GM18909 (cell line): ENCODE results near the gene KIDINS220.

Experiments
- ATAC-seq: cut with Tn5 transposase; IDR thresholded peaks from one replicate; pipeline ENCODE4 v1.9.1; 2021; ENCODE audit warnings: mild to moderate bottlenecking; ENCODE audit not compliant: unreplicated experiment, poor library complexity

The KIDINS220 gene

GRCh38 chr2:8836971-8837794 is at the start of gene KIDINS220:
KIDINS220 (minus strand) TSS chr2:8837613; CDS start chr2:8827093, 10,520 bp downstream.
- peak; percentile 92 for ATAC-seq

GRCh38 chr2:8886876-8887275 is 49.5 kb upstream of the KIDINS220 start:
- no peak for ATAC-seq

- ATAC-seq, result no peak
Measured at GRCh38 chr2:8886202-8886518, 48.7 kb upstream of the KIDINS220 start.

- ATAC-seq, result no peak
Measured at GRCh38 chr2:8885449-8886201, 48.2 kb upstream of the KIDINS220 start.

- ATAC-seq, result no peak
Measured at GRCh38 chr2:8884812-8885211, 47.4 kb upstream of the KIDINS220 start.

GRCh38 chr2:8882094-8882493 is 44.7 kb upstream of the KIDINS220 start:
- no peak for ATAC-seq

- no peak for ATAC-seq
Measured at GRCh38 chr2:8877894-8878293, 40.5 kb upstream of the KIDINS220 start.

- ATAC-seq, result no peak
Measured at GRCh38 chr2:8877332-8877731, 39.9 kb upstream of the KIDINS220 start.

GRCh38 chr2:8876628-8877027 is 39.2 kb upstream of the KIDINS220 start:
- ATAC-seq, result no peak

- no peak for ATAC-seq
Measured at GRCh38 chr2:8872821-8873432, 35.5 kb upstream of the KIDINS220 start.

GRCh38 chr2:8870441-8870840 is 33.0 kb upstream of the KIDINS220 start:
- ATAC-seq, result no peak

GRCh38 chr2:8867363-8867762 is 29.9 kb upstream of the KIDINS220 start:
- ATAC-seq, result no peak

- no peak for ATAC-seq
Measured at GRCh38 chr2:8863331-8863953, 26.0 kb upstream of the KIDINS220 start.

GRCh38 chr2:8862230-8862629 is 24.8 kb upstream of the KIDINS220 start:
- ATAC-seq, result no peak

GRCh38 chr2:8861797-8862196 is 24.4 kb upstream of the KIDINS220 start:
- no peak for ATAC-seq

GRCh38 chr2:8860239-8860638 is 22.8 kb upstream of the KIDINS220 start:
- no peak for ATAC-seq

- ATAC-seq, result no peak
Measured at GRCh38 chr2:8858910-8859309, 21.5 kb upstream of the KIDINS220 start.

GRCh38 chr2:8858264-8858663 is 20.9 kb upstream of the KIDINS220 start:
- ATAC-seq, result no peak

- ATAC-seq, result no peak
Measured at GRCh38 chr2:8857709-8858108, 20.3 kb upstream of the KIDINS220 start.

- ATAC-seq, result no peak
Measured at GRCh38 chr2:8856176-8856575, 18.8 kb upstream of the KIDINS220 start.

- no peak for ATAC-seq
Measured at GRCh38 chr2:8855010-8855409, 17.6 kb upstream of the KIDINS220 start.
